GM12892 (cell line): ENCODE measurements around the gene GMPR2.
A peak's percentile ranks its signal among the peaks of the same experiment; 100 is the strongest.

Source experiments
- DNase-seq: peaks from one replicate; pipeline ENCODE4 v3.0.0; 2011; ENCODE audit not compliant: insufficient read length
- FAIRE-seq: peaks from 2 replicates; lab custom pipeline; 2011; peaks lifted over from hg19 to GRCh38; lab: Jason Lieb, UNC
- POLR2A ChIP-seq: IDR thresholded peaks from 2 replicates; pipeline ENCODE4 v1.6.1; 2011; ENCODE audit warnings: low read depth, low read length, control low read depth
- POLR2AphosphoS5 ChIP-seq: IDR thresholded peaks from 2 replicates; pipeline ENCODE4 v1.6.1; 2011; ENCODE audit warnings: low read depth, low read length, control low read depth
- TAF1 ChIP-seq: IDR thresholded peaks from 2 replicates; pipeline ENCODE4 v1.6.1; 2011; ENCODE audit warnings: low read depth, mild to moderate bottlenecking, control low read depth, low read length, borderline replicate concordance

The GMPR2 gene

GRCh38 chr14:24260780-24261157 lies 28.0 kb downstream of the GMPR2 start:
- FAIRE-seq (no peak), DNase-seq (no peak)
- no peak for TF ChIP-seq TAF1
- TF ChIP-seq POLR2AphosphoS5 = no peak
- no peak for TF ChIP-seq POLR2A

GRCh38 chr14:24261256-24261968 lies 28.7 kb downstream of the GMPR2 start:
- no peak for DNase-seq
- TF ChIP-seq POLR2AphosphoS5 (no peak), TAF1 (no peak), POLR2A (no peak)
- FAIRE-seq = no peak

DNA sequence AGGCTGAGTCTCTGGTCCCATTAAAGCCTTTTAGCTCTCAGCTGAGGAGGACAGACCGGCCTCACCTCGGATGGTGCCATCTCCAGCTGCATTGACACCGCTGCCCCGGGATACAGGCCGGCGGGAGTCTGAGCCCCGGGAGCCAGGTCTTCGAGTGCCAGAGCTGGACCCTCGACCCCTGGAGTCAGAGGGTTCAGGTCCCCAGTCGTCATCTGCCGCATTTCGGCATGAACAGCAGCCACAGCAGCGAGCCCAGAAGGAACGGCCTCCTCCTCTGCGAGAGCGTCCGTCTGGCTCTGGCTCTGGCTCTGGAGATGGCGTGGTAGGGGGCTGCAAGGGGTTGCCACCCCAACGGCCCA lies 29.2 kb downstream of the GMPR2 start:
- no peak for FAIRE-seq
- TF ChIP-seq POLR2A = no peak
- no peak for TF ChIP-seq TAF1

DNA sequence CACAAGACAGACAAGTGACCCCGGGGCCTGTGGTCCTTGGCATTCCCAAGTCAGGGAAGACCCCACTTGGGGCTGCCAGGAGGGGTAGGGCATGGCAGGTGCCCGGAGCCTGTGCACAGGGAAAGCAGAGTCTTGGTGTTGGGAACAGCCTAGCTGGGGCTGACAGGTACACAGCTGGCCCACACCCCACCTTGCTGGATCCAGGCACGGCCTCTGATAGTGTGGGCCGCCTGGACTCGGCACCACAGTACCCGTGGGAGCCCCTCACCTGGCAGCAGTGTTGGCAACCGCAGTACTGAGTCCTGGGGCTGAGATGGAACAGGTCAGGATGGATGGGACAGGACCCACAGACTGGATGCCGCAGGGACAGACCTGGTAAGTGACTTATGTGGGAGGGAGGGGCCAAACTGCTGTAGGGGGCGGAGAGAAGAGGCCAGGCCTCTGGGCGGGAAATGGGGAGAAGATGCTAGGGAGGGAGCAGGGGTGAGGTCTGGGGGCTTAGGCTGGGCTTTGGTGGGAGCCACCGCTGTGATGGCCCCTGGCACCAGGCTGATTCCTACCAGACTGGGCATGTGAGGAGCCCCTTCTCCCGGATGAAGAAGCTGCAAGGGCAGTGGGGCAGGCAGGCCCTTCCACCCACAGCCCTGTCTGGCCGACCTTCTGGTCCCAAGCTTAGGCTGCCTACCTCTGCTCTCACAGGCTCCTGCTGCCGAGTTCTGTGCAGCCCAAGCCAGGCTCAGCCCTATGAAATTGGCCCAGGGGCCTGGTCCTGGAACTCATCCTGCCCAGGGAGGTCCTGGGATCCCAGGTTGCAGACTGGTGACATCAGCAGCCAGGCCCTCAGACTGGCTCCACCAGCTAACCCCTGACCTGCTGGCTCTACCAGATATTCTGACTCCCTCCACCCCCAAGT lies 30.3 kb downstream of the GMPR2 start, which contains the start of gene TGM1:
Gene TGM1 (minus strand): TSS at position 357 of the 913 bp plus-strand sequence. CDS start 825 bp downstream, outside the sequence.
- DNase-seq (no peak), FAIRE-seq (no peak)
- TF ChIP-seq TAF1 (no peak), POLR2AphosphoS5 (no peak)

More for the DNA sequence above, 29.2 kb downstream of the GMPR2 start:
- DNase-seq = no peak

GRCh38 chr14:24263848-24264247 lies 31.1 kb downstream of the GMPR2 start:
- no peak for DNase-seq
- no peak for FAIRE-seq
- TF ChIP-seq POLR2A = no peak
- no peak for TF ChIP-seq TAF1

- DNase-seq (no peak), FAIRE-seq (no peak)
- TF ChIP-seq TAF1 (no peak), POLR2AphosphoS5 (peak; percentile 30; the same call in 1 of the 2 replicates), POLR2A (peak; percentile 32; the same call in 1 of the 2 replicates)
Observed at GRCh38 chr14:24264298-24264697, 31.6 kb downstream of the GMPR2 start.

DNA sequence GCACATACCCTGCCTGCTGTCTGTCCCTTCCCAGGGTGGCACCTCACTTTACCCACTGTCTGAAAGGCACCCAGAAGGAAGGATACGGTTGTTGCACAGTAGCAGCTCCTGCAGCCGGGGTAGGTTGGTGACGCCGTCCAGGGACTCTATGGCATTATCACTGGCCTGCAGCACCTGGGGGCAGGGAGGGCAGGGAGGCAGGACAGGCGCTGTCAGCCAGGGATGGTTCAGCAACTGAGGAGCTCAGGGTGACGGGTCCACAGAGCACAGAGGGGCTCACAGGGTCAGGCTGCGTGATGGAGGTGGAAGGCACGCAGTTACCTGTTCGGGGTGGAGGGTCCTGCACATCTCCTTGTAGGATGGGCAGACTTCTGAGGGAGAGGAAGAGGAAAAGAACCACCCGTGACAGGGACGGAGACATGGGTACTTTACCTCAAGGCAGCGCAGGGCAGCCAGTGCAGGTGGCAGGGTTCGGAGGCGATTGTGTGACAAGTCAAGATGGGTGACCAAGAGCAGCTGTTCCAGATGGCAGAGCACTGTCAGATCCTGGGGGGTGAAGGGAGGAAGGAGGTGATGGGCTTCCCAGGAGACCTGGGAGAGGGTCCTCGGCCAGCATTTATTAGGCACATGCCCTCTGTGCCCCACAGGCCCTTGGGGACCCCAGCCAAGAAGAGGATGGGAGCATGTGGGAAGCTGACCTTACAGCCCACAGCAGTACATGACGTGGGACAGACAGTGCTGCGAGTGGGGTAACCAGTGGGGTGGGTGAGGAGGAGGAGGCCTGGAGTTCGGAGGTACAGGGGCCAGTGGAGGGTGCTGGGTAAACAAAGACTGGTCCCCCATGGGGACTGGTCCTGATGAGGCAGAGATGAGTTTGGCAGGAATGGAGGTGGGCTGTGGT lies 33.9 kb downstream of the GMPR2 start:
- TF ChIP-seq POLR2AphosphoS5 (no peak), POLR2A (peak; percentile 34; the same call in 1 of the 2 replicates), TAF1 (no peak)
- FAIRE-seq = no peak

DNA sequence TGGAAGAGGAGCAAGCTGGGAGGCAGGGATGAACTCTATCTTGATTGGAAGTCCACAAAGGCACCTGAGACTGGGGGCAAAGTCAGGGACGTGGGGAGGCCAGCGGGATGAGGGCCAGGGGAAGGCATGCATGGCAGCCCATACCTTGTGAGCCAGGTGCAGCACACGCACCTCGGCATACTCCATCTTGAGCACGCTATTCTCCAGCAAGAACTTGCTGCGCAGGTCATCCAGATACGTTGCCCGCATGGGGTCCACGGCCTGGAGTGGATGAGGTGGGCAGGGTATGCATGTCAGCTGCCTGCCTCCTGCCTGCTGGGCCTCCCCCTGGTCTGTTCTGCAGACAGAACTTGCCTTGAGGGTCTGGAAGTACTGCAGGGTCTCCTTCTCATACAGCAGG lies 34.8 kb downstream of the GMPR2 start:
- no peak for FAIRE-seq
- TF ChIP-seq TAF1 (no peak), POLR2A (no peak), POLR2AphosphoS5 (no peak)
- no peak for DNase-seq

More for the DNA sequence above, 33.9 kb downstream of the GMPR2 start:
- no peak for DNase-seq

- FAIRE-seq (no peak), DNase-seq (no peak)
- TF ChIP-seq POLR2A (no peak), TAF1 (no peak), POLR2AphosphoS5 (no peak)
Observed at GRCh38 chr14:24268225-24268624, 35.5 kb downstream of the GMPR2 start.

- TF ChIP-seq POLR2A (no peak), POLR2AphosphoS5 (no peak), TAF1 (no peak)
- FAIRE-seq = no peak
- no peak for DNase-seq
Observed at GRCh38 chr14:24269368-24269767, 36.6 kb downstream of the GMPR2 start.

DNA sequence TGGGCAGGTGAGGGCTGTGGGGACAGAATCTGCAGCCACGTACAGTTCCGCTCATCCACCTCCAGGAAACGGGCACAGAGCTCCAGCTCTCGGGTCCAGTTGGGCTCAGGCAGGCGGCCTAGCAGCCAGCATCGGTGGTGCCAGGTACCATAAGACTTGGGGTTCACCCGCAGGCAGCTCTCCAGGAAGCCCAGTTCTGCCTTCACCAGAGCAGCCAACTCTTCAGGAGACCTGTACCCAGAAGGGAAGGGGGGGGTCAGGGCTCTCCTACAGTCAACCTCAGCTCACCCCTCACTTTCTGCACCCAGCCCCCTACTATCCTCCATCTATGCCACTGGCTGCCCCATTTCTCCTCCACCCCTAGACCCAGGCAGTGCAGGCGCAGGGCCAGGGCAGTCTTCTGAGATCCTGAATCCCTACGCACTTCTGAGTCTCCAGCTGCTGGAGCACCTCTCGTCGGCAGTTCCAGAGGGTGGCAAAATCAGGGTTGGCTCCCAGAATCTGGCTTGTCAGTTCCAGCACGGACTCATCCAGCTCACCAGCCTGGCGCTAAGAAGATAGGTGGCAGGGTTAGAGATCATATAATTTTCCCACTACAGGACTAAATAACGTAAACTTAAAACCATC lies 37.3 kb downstream of the GMPR2 start:
- FAIRE-seq (no peak), DNase-seq (no peak)
- TF ChIP-seq TAF1 = no peak
- no peak for TF ChIP-seq POLR2A
- no peak for TF ChIP-seq POLR2AphosphoS5
